ENCODE measurements around the gene CCL24.
"Not testable (repeated sequence)": the region's sequence is repeated elsewhere in the genome, so short reads cannot be mapped to it uniquely, and the experiment has no call there.

DNA sequence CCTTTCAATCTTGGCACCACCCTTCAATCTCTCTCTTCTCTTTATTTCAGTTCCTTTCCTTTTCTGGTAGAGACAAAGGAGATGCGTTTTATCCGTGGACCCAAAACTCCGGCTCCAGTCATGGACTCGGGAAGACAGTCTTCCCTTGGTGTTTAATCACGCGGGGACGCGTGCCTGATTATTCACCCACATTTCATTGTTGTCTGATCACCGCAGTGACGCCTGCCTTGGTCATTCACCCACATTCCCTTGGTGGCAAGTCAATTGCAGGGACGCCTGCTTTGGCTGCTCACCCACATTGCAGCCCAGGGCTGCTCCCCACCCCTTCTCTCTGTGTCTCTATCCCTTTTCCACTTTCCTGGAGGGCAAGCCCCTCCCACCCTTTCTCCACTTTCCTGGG, 34.1 kb downstream of the CCL24 start:
- TF ChIP-seq, protein P1, sequence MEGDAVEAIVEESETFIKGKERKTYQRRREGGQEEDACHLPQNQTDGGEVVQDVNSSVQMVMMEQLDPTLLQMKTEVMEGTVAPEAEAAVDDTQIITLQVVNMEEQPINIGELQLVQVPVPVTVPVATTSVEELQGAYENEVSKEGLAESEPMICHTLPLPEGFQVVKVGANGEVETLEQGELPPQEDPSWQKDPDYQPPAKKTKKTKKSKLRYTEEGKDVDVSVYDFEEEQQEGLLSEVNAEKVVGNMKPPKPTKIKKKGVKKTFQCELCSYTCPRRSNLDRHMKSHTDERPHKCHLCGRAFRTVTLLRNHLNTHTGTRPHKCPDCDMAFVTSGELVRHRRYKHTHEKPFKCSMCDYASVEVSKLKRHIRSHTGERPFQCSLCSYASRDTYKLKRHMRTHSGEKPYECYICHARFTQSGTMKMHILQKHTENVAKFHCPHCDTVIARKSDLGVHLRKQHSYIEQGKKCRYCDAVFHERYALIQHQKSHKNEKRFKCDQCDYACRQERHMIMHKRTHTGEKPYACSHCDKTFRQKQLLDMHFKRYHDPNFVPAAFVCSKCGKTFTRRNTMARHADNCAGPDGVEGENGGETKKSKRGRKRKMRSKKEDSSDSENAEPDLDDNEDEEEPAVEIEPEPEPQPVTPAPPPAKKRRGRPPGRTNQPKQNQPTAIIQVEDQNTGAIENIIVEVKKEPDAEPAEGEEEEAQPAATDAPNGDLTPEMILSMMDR (IDR thresholded peaks at IDR 0.05; ENCODE audit: low read length): not testable (repeated sequence)
- not testable (repeated sequence) for TF ChIP-seq EZH2 (IDR thresholded peaks at IDR 0.05; ENCODE audit: borderline replicate concordance, low read length)
